Measurements from ENCODE around the gene ACER3.

DNA sequence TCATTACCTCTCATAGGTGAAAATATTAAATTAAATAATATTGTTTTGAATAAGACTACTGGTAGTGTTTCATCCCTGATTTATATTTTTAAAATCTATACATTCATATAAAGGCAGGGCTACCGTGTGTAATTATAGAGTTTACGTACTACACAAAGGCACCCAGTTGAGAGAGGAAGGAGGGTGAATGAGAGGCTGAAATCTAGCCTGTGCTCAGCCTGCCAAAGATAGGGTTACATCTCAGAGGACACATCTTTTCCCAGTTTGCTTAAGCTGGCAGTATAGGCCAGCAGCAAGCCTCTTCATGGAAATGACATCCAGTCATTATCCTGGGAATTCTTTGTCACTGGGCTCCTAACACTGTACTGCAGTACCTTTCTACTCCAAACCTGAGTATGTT is 166.0 kb downstream of the ACER3 start:
- TF ChIP-seq POLR2A (IDR thresholded peaks at IDR 0.05) (no peak), POLR2AphosphoS5 (IDR thresholded peaks at IDR 0.05) (no peak)
- TF ChIP-seq, protein P1, sequence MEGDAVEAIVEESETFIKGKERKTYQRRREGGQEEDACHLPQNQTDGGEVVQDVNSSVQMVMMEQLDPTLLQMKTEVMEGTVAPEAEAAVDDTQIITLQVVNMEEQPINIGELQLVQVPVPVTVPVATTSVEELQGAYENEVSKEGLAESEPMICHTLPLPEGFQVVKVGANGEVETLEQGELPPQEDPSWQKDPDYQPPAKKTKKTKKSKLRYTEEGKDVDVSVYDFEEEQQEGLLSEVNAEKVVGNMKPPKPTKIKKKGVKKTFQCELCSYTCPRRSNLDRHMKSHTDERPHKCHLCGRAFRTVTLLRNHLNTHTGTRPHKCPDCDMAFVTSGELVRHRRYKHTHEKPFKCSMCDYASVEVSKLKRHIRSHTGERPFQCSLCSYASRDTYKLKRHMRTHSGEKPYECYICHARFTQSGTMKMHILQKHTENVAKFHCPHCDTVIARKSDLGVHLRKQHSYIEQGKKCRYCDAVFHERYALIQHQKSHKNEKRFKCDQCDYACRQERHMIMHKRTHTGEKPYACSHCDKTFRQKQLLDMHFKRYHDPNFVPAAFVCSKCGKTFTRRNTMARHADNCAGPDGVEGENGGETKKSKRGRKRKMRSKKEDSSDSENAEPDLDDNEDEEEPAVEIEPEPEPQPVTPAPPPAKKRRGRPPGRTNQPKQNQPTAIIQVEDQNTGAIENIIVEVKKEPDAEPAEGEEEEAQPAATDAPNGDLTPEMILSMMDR (IDR thresholded peaks at IDR 0.05): no peak
